ENCODE results near the gene GHR. TPM values are rescaled to one million over a fixed set of nuclear protein-coding genes. Genes with fewer than 3 reads are reported as not detected.
"Not testable (repeated sequence)": the region's sequence is repeated elsewhere in the genome, so short reads cannot be mapped to it uniquely, and the experiment has no call there.

Gene GHR
- total and polyA plus RNA-seq, 2 of the 8 experiments (the other 6 are each of a cell fraction or from before 2014, with no cell fraction given), result 0.15 to 0.19 TPM

DNA sequence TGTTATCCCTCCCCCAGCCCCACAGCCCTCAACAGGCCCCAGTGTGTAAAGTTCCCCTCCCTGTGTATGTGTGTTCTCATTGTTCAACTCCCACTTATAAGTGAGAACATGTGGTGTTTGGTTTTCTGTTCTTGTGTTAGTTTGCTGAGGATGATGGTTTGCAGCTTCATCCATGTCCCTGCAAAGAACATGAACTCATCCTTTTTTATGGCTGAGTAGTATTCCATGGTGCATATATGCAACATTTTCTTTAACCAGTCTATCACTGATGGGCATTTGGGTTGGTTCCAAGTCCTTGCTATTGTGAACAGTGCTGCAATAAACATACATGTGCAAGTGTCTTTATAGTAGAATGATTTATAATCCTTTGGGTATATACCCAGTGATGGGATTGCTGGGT is 261.8 kb downstream of the GHR start:
- H4K5ac ChIP-seq (ENCODE audit: insufficient read length, low read depth, low read length); H3K27me3 ChIP-seq (replicated peaks in 1 of 4; ENCODE audit: control insufficient read depth in 3 of 4, extremely low read depth in 1 of 4, insufficient read depth in 3 of 4, low read length in 3 of 4); H3K36me3 ChIP-seq (ENCODE audit: control insufficient read depth in 2 of 4, insufficient read depth in 4 of 4, low read length in 3 of 4); H3K79me1 ChIP-seq (ENCODE audit: low read depth, low read length); DNase-seq (ENCODE audit: low read depth in 1 of 2, low spot score in 2 of 2); H4K91ac ChIP-seq (replicated peaks; ENCODE audit: insufficient read length, low read length); H4K8ac ChIP-seq (ENCODE audit: extremely low read depth, insufficient read depth, low read length); H2BK20ac ChIP-seq (ENCODE audit: low read length); H2AFZ ChIP-seq (ENCODE audit: low read length); H3K9ac ChIP-seq (replicated peaks in 1 of 4; ENCODE audit: extremely low read depth in 1 of 4, low read depth in 3 of 4, low read length in 3 of 4); POLR2A ChIA-PET (ENCODE audit: partially characterized antibody); H3K23me2 ChIP-seq (ENCODE audit: low read depth, low read length); H2BK5ac ChIP-seq (ENCODE audit: low read depth, low read length); H3K79me2 ChIP-seq (ENCODE audit: control insufficient read depth in 1 of 2, insufficient read depth in 2 of 2, low read length in 2 of 2); H3K9me3 ChIP-seq (ENCODE audit: insufficient read depth in 2 of 2, low read depth in 1 of 2, low read length in 1 of 2); H3K4me1 ChIP-seq (replicated peaks in 1 of 4; ENCODE audit: control insufficient read depth in 3 of 4, insufficient read depth in 4 of 4, low read length in 3 of 4); H3K56ac ChIP-seq (replicated peaks; ENCODE audit: insufficient read length, low read depth, low read length); H3K4me2 ChIP-seq (ENCODE audit: insufficient read depth in 1 of 2, low read depth in 2 of 2, low read length in 2 of 2); H2BK120ac ChIP-seq (replicated peaks; ENCODE audit: low read depth, low read length); FAIRE-seq; H3K23ac ChIP-seq (ENCODE audit: insufficient read length); H3K14ac ChIP-seq (ENCODE audit: insufficient read length); H2BK12ac ChIP-seq (ENCODE audit: low read depth, low read length); CTCF ChIA-PET (ENCODE audit: partially characterized antibody); H4K20me1 ChIP-seq (replicated peaks in 1 of 2; ENCODE audit: control insufficient read depth in 1 of 2, insufficient read depth in 2 of 2, low read length in 2 of 2); H2BK15ac ChIP-seq (ENCODE audit: low read length); H2AK5ac ChIP-seq (ENCODE audit: low read depth, low read length); H3K4me3 ChIP-seq (ENCODE audit: extremely low read depth in 1 of 4, insufficient read depth in 2 of 4, low read depth in 3 of 4, low read length in 4 of 4); H3K4ac ChIP-seq (replicated peaks; ENCODE audit: insufficient read length, low read depth, low read length); H3K18ac ChIP-seq (ENCODE audit: extremely low read depth, low read length); H3K27ac ChIP-seq (ENCODE audit: low read depth, low read length): not testable (repeated sequence)

Data from H1 (cell line).